Astrocyte (in vitro differentiated cells and primary cell): ENCODE data around the gene WDR6. TPM values are rescaled to one million over a fixed set of nuclear protein-coding genes. Genes with fewer than 3 reads are reported as not detected.

ENCODE experiments used
- DNase-seq: peaks from one replicate; pipeline ENCODE4 v3.0.0-alpha.2; 2010; ENCODE audit warnings: low read depth
- FAIRE-seq: peaks from 2 replicates; lab custom pipeline; 2011; peaks lifted over from hg19 to GRCh38; lab: Jason Lieb, UNC
- H2AFZ ChIP-seq: 2 replicates; pipeline ENCODE4 v1.6.0; 2012; ENCODE audit warnings: low read depth, low read length, inconsistent platforms
- H3K27ac ChIP-seq: 2 replicates; pipeline ENCODE4 v1.5.1; 2011; ENCODE audit warnings: low read depth, low read length, inconsistent platforms
- H3K27me3 ChIP-seq: 2 replicates; pipeline ENCODE4 v1.6.0; 2011; ENCODE audit warnings: low read length, inconsistent platforms; ENCODE audit not compliant: insufficient read depth
- H3K36me3 ChIP-seq: 2 replicates; pipeline ENCODE4 v1.5.1; 2011; ENCODE audit warnings: low read length, inconsistent platforms; ENCODE audit not compliant: insufficient read depth
- H3K4me1 ChIP-seq: 2 replicates; pipeline ENCODE4 v1.5.1; 2011; ENCODE audit warnings: low read length, inconsistent platforms; ENCODE audit not compliant: insufficient read depth
- H3K4me2 ChIP-seq: 2 replicates; pipeline ENCODE4 v1.6.0; 2012; ENCODE audit warnings: low read length, inconsistent platforms
- H3K4me3 ChIP-seq: 2 replicates; pipeline ENCODE4 v1.5.1; 2011; ENCODE audit warnings: low read depth, mild to moderate bottlenecking, low read length, inconsistent platforms; ENCODE audit not compliant: insufficient read depth
- H3K79me2 ChIP-seq: 2 replicates; pipeline ENCODE4 v1.6.0; 2012; ENCODE audit warnings: mild to moderate bottlenecking, low read length, inconsistent platforms; ENCODE audit not compliant: insufficient read depth
- H3K9ac ChIP-seq: 2 replicates; pipeline ENCODE4 v1.6.0; 2012; ENCODE audit warnings: mild to moderate bottlenecking, low read length, inconsistent platforms
- H3K9me3 ChIP-seq: 2 replicates; pipeline ENCODE4 v1.5.1; 2012; ENCODE audit warnings: low read depth, mild to moderate bottlenecking, low read length, inconsistent platforms; ENCODE audit not compliant: insufficient read depth
- H4K20me1 ChIP-seq: 2 replicates; pipeline ENCODE4 v1.6.0; 2012; ENCODE audit warnings: low read length, inconsistent platforms; ENCODE audit not compliant: insufficient read depth
- H3K27ac Mint-ChIP-seq: one replicate; pipeline ENCODE4 v1.8.0; 2021; ENCODE audit warnings: mild to moderate bottlenecking, mixed read lengths; ENCODE audit not compliant: unreplicated experiment
- H3K27me3 Mint-ChIP-seq: one replicate; pipeline ENCODE4 v1.8.0; 2021; ENCODE audit warnings: low read depth, mixed read lengths; ENCODE audit not compliant: unreplicated experiment
- H3K36me3 Mint-ChIP-seq: one replicate; pipeline ENCODE4 v1.8.0; 2021; ENCODE audit warnings: low read depth, mixed read lengths; ENCODE audit not compliant: unreplicated experiment
- H3K4me1 Mint-ChIP-seq: one replicate; pipeline ENCODE4 v1.8.0; 2021; ENCODE audit warnings: low read depth, mixed read lengths; ENCODE audit not compliant: unreplicated experiment
- H3K4me3 Mint-ChIP-seq: one replicate; pipeline ENCODE4 v1.8.0; 2021; ENCODE audit warnings: mild to moderate bottlenecking, moderate library complexity, mixed read lengths; ENCODE audit not compliant: unreplicated experiment
- H3K9me3 Mint-ChIP-seq: one replicate; pipeline ENCODE4 v1.8.0; 2021; ENCODE audit warnings: mild to moderate bottlenecking, mixed read lengths; ENCODE audit not compliant: unreplicated experiment
- EZH2 ChIP-seq: IDR thresholded peaks from 2 replicates; pipeline ENCODE4 v1.6.1; 2012; ENCODE audit warnings: mild to moderate bottlenecking, low read length, inconsistent platforms; ENCODE audit not compliant: insufficient read depth
- total RNA-seq: library from RNA; stranded (reverse); gene quantifications from 2 replicates; pipeline ENCODE4 v1.2.1, GENCODE V29; 2021
- TF ChIP-seq, protein P1 (sequence below): IDR thresholded peaks from 2 replicates; pipeline ENCODE4 v1.5.1; 2011; ENCODE audit warnings: low read depth, mild to moderate bottlenecking, inconsistent platforms, low read length, moderate library complexity; ENCODE audit not compliant: insufficient read depth

The WDR6 gene
- total RNA-seq, 1 donor from 2014 or later, result 130 TPM

DNA sequence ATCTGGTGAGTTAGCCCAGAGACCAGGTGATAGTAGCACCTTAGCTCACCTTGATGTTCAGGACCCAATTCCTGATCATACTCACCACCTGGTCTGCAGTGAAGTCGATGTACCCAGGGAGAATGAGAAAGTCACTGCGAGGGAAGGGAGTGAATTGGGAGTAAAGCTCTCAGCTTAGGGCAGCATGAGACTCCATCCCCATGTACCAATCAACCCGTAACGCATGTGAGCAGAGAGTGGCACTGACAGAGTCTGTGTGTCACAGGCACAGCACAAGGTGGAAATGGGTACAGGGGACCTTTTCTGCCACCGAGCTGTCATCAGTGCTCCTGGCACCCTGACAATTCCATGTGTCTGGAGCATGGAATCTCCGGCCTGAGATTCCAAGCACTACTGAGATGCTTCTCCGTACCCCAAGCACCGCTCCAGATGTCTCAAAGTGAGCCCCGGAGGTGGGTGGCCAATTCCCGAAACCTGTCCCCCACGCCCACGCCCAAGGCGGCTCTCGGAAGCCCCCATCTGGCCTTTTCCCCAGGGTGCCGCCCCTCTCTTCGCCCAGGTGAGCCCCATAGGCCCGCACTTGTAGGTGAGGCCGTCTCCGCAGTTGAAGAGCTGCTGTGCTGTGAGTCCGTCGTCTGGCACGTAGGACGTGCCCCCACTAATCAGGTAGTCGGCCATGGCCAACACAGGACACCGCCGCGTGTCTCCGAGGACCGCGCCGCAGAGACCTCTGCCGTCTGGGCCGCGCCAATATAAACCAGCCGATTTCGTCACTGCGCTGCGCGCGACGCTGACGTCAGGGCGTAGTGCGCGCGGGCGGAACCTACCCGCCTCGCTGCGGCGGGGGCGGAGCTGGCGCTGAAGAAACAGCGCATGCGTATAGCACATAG is 21.7 kb downstream of the WDR6 start, which contains the start of gene IMPDH2:
IMPDH2 (minus strand) TSS at position 726 of the 890 bp plus-strand sequence; CDS start at position 678, 48 bp downstream.
- no peaks in the 10 kb centered on the region for H3K27me3 Mint-ChIP-seq
- Histone ChIP-seq H3K4me1 (peaks cover 19% of the 10 kb centered on the region), H3K4me2 (peak within 1 kb of the TSS; percentile 92), H3K9ac (peak within 1 kb of the TSS; percentile 91), H3K4me3 (peak within 1 kb of the TSS; percentile 72), H3K9me3 (no peaks in the 10 kb centered on the region), H3K27ac (peak within 1 kb of the TSS; percentile 85), H2AFZ (peak within 1 kb of the TSS; percentile 19), H3K79me2 (peaks cover 53% of the 10 kb centered on the region), H3K36me3 (peaks cover 58% of the 10 kb centered on the region), H4K20me1 (peaks cover 52% of the 10 kb centered on the region), H3K27me3 (no peaks in the 10 kb centered on the region)
- FAIRE-seq (peak; percentile 80), DNase-seq (peak; percentile 75)
- H3K4me3 Mint-ChIP-seq, result peak within 1 kb of the TSS; percentile 90
- H3K36me3 Mint-ChIP-seq, result peaks cover 32% of the 10 kb centered on the region
- peaks cover 2% of the 10 kb centered on the region for H3K9me3 Mint-ChIP-seq
- H3K27ac Mint-ChIP-seq, result peak within 1 kb of the TSS; percentile 91
- peaks cover 29% of the 10 kb centered on the region for H3K4me1 Mint-ChIP-seq
- TF ChIP-seq EZH2, result no peak
- TF ChIP-seq, protein P1, sequence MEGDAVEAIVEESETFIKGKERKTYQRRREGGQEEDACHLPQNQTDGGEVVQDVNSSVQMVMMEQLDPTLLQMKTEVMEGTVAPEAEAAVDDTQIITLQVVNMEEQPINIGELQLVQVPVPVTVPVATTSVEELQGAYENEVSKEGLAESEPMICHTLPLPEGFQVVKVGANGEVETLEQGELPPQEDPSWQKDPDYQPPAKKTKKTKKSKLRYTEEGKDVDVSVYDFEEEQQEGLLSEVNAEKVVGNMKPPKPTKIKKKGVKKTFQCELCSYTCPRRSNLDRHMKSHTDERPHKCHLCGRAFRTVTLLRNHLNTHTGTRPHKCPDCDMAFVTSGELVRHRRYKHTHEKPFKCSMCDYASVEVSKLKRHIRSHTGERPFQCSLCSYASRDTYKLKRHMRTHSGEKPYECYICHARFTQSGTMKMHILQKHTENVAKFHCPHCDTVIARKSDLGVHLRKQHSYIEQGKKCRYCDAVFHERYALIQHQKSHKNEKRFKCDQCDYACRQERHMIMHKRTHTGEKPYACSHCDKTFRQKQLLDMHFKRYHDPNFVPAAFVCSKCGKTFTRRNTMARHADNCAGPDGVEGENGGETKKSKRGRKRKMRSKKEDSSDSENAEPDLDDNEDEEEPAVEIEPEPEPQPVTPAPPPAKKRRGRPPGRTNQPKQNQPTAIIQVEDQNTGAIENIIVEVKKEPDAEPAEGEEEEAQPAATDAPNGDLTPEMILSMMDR, result no peak

GRCh38 chr3:49029563-49029884 is 22.3 kb downstream of the WDR6 start:
- no peak for FAIRE-seq
- peak overlapping the region; percentile 85 for H3K27ac ChIP-seq

More at GRCh38 chr3:49029563-49029884, 22.3 kb downstream of the WDR6 start:
- DNase-seq, result no peak
- Histone ChIP-seq H3K9ac (peak overlapping the region; percentile 91), H2AFZ (peak overlapping the region; percentile 19), H3K79me2 (peaks cover 48% of the 10 kb centered on the region), H3K27me3 (no peaks in the 10 kb centered on the region), H3K9me3 (no peaks in the 10 kb centered on the region), H3K4me1 (peaks cover 19% of the 10 kb centered on the region), H3K4me2 (peak overlapping the region; percentile 92), H3K36me3 (peaks cover 55% of the 10 kb centered on the region), H3K4me3 (peak overlapping the region; percentile 72), H4K20me1 (peaks cover 46% of the 10 kb centered on the region)
- TF ChIP-seq, protein P1, result no peak
- TF ChIP-seq EZH2, result no peak
- peaks cover 2% of the 10 kb centered on the region for H3K9me3 Mint-ChIP-seq
- H3K36me3 Mint-ChIP-seq, result peaks cover 32% of the 10 kb centered on the region
- peak overlapping the region; percentile 90 for H3K4me3 Mint-ChIP-seq
- peaks cover 29% of the 10 kb centered on the region for H3K4me1 Mint-ChIP-seq
- H3K27ac Mint-ChIP-seq, result peak overlapping the region; percentile 91
- no peaks in the 10 kb centered on the region for H3K27me3 Mint-ChIP-seq
